GM23248 (cell line): ENCODE data around the gene PPP1R3G.

Source experiments
- EZH2 ChIP-seq: fragments of 200-600 bp; sonication (generic); IDR thresholded peaks from 2 replicates; pipeline ENCODE4 v1.6.1; 2018; ENCODE audit warnings: antibody characterized with exemption, mild to moderate bottlenecking; ENCODE audit not compliant: insufficient read depth, poor library complexity, severe bottlenecking
- EZH2phosphoT487 ChIP-seq: fragments of 200-600 bp; sonication (generic); IDR thresholded peaks from 2 replicates; pipeline ENCODE4 v1.6.1; 2018; ENCODE audit warnings: antibody characterized with exemption, moderate library complexity, mild to moderate bottlenecking, low read depth; ENCODE audit not compliant: insufficient read depth

- no peak for TF ChIP-seq EZH2
- no peak for TF ChIP-seq EZH2phosphoT487
These were observed 48.8 kb downstream of the PPP1R3G start for GRCh38 chr6:5133943-5134342.
